IMR-90 (cell line): ENCODE data around the gene FEM1B. TPM values are rescaled to one million over a fixed set of nuclear protein-coding genes. Genes with fewer than 3 reads are reported as not detected.

Experiments
- ATAC-seq: fragments of 200-7000 bp; cut with Tn5 transposase; 2 replicates; pipeline ENCODE4 v1.9.1; 2020; ENCODE audit warnings: low read depth, mild to moderate bottlenecking, moderate library complexity
- BruUV-seq: library from RNA; stranded (reverse); fragments of 400-500 nt; replicated peaks from 2 replicates; lab custom pipeline; 2021; lab: Mats Ljungman, UMichigan
- CTCF ChIA-PET: fragments of 300-600 bp; formaldehyde crosslinking; extraction: SDS; loops from one replicate; lab custom pipeline; 2021; ENCODE audit warnings: antibody characterized with exemption; lab: Yijun Ruan, JAX
- POLR2A ChIA-PET: fragments of 300-600 bp; sonication (Branson Sonifier 250); formaldehyde crosslinking; loops from one replicate; lab custom pipeline; 2022; ENCODE audit warnings: antibody characterized with exemption; ENCODE audit not compliant: unreplicated experiment; lab: Charles Lee
- DNase-seq: peaks from one replicate; pipeline ENCODE4 v3.0.0; 2013
- H2AFZ ChIP-seq: replicated peaks from 2 replicates; pipeline ENCODE3; 2013; ENCODE audit warnings: low read length, mild to moderate bottlenecking; ENCODE audit not compliant: poor library complexity
- H2AK5ac ChIP-seq: 2 replicates; pipeline ENCODE4 v1.6.1; 2013; ENCODE audit warnings: low read depth, low read length, inconsistent platforms
- H2AK9ac ChIP-seq: replicated peaks from 2 replicates; pipeline ENCODE3; 2013; ENCODE audit warnings: mild to moderate bottlenecking, low read depth, low read length, moderate library complexity; ENCODE audit not compliant: poor library complexity
- H2BK120ac ChIP-seq: 2 replicates; pipeline ENCODE4 v1.6.1; 2013; ENCODE audit warnings: low read depth, low read length, inconsistent platforms
- H2BK15ac ChIP-seq: 3 replicates; pipeline ENCODE4 v1.6.1; 2013; ENCODE audit warnings: low read depth, low read length, inconsistent platforms
- H2BK20ac ChIP-seq: 2 replicates; pipeline ENCODE4 v1.6.1; 2013; ENCODE audit warnings: low read depth, mild to moderate bottlenecking, inconsistent platforms, low read length, moderate library complexity
- H2BK5ac ChIP-seq: 2 replicates; pipeline ENCODE4 v1.6.1; 2013; ENCODE audit warnings: mild to moderate bottlenecking, low read depth, low read length, inconsistent platforms; ENCODE audit not compliant: poor library complexity, severe bottlenecking
- H3K14ac ChIP-seq: replicated peaks from 2 replicates; pipeline ENCODE4 v1.6.1; 2013; ENCODE audit warnings: low read depth, low read length, inconsistent platforms
- H3K18ac ChIP-seq: 2 replicates; pipeline ENCODE4 v1.6.1; 2013; ENCODE audit warnings: low read depth, low read length, control low read depth
- H3K23ac ChIP-seq: 2 replicates; pipeline ENCODE4 v1.6.1; 2013; ENCODE audit warnings: low read depth, low read length, inconsistent platforms
- H3K27ac ChIP-seq: 2 replicates; pipeline ENCODE4 v1.5.1; 2013; ENCODE audit warnings: mild to moderate bottlenecking, control low read depth, low read length; ENCODE audit not compliant: insufficient read depth
- H3K27me3 ChIP-seq: 2 replicates; pipeline ENCODE4 v1.6.1; 2013; ENCODE audit warnings: low read length; ENCODE audit not compliant: control insufficient read depth, insufficient read depth
- H3K36me3 ChIP-seq: 2 replicates; pipeline ENCODE4 v1.6.1; 2013; ENCODE audit warnings: low read length, mixed read lengths; ENCODE audit not compliant: control insufficient read depth, insufficient read depth
- H3K4ac ChIP-seq: 2 replicates; pipeline ENCODE4 v1.6.1; 2013; ENCODE audit warnings: low read depth, low read length, inconsistent platforms
- H3K4me1 ChIP-seq: 2 replicates; pipeline ENCODE4 v1.6.1; 2013; ENCODE audit warnings: low read length, mixed read lengths; ENCODE audit not compliant: control insufficient read depth, insufficient read depth
- H3K4me2 ChIP-seq: 2 replicates; pipeline ENCODE4 v1.6.1; 2013; ENCODE audit warnings: low read depth, mild to moderate bottlenecking, control low read depth, low read length, moderate library complexity
- H3K4me3 ChIP-seq: 2 replicates; pipeline ENCODE4 v1.5.1; 2013; ENCODE audit warnings: low read depth, mild to moderate bottlenecking, control low read depth, low read length, moderate library complexity; ENCODE audit not compliant: insufficient read depth
- H3K56ac ChIP-seq: 2 replicates; pipeline ENCODE4 v1.6.1; 2013; ENCODE audit warnings: low read length, inconsistent platforms; ENCODE audit not compliant: insufficient read depth; ENCODE audit errors: extremely low read depth
- H3K79me1 ChIP-seq, 2 experiments: 2 replicates each; pipeline ENCODE4 v1.6.1; 2013; ENCODE audit warnings: low read length in 2 of 2, inconsistent platforms in 1 of 2, low read depth in 1 of 2
- H3K9ac ChIP-seq: 2 replicates; pipeline ENCODE4 v1.6.1; 2013; ENCODE audit warnings: low read depth, low read length, control low read depth
- H3K9me1 ChIP-seq: 2 replicates; pipeline ENCODE4 v1.6.1; 2013; ENCODE audit warnings: low read length, inconsistent platforms; ENCODE audit not compliant: insufficient read depth
- H3K9me3 ChIP-seq: 2 replicates; pipeline ENCODE4 v1.6.1; 2013; ENCODE audit warnings: low read length; ENCODE audit not compliant: control insufficient read depth, insufficient read depth
- H4K20me1 ChIP-seq: 2 replicates; pipeline ENCODE4 v1.6.1; 2013; ENCODE audit warnings: low read length, inconsistent platforms; ENCODE audit not compliant: insufficient read depth
- H4K5ac ChIP-seq: 2 replicates; pipeline ENCODE4 v1.6.1; 2013; ENCODE audit warnings: mild to moderate bottlenecking, low read depth, low read length, control low read depth
- H4K8ac ChIP-seq, 2 experiments: 2 replicates each; pipeline ENCODE4 v1.6.1; 2013; ENCODE audit warnings: low read depth in 2 of 2, low read length in 2 of 2, control low read depth in 1 of 2, inconsistent platforms in 1 of 2
- H4K91ac ChIP-seq: 2 replicates; pipeline ENCODE4 v1.6.1; 2013; ENCODE audit warnings: low read depth, low read length, inconsistent platforms; ENCODE audit not compliant: insufficient read depth
- FOS ChIP-seq: fragments of 150-350 bp; IDR thresholded peaks from 2 replicates; pipeline ENCODE4 v1.6.1; 2016; ENCODE audit warnings: low read depth, low read length
- MAFK ChIP-seq: IDR thresholded peaks from 2 replicates; pipeline ENCODE4 v1.6.1; 2012; ENCODE audit warnings: low read depth, low read length, improper control_type of control experiment
- MAZ ChIP-seq: IDR thresholded peaks from 2 replicates; pipeline ENCODE4 v1.6.1; 2012; ENCODE audit warnings: low read depth, mild to moderate bottlenecking, low read length, improper control_type of control experiment, moderate library complexity, borderline replicate concordance
- NFE2L2 ChIP-seq: fragments of 150-350 bp; IDR thresholded peaks from 2 replicates; pipeline ENCODE4 v1.6.1; 2016; ENCODE audit warnings: low read depth, mild to moderate bottlenecking, low read length
- RAD21 ChIP-seq: IDR thresholded peaks from 2 replicates; pipeline ENCODE4 v1.6.1; 2012; ENCODE audit warnings: low read length, improper control_type of control experiment
- WGBS, 2 experiments: methylation state at CpG; one replicate each; pipeline versions ENCODE4 v1.1.5 to v1.1.7; 2013; ENCODE audit warnings: missing lambda C conversion rate in 2 of 2; ENCODE audit not compliant: insufficient read length in 1 of 2; ENCODE audit errors: extremely low coverage in 2 of 2; 5-methylcytosine and 5-hydroxymethylcytosine counted together
- dilution Hi-C: fragments of 300-500 bp; cut with HindIII; formaldehyde crosslinking; loops from one replicate; pipeline ENCODE4 v1.14.3; 2018; ENCODE audit warnings: low sequenced_read_pairs; ENCODE audit not compliant: unreplicated experiment
- in situ Hi-C: fragments of 300-500 bp; cut with MboI; formaldehyde crosslinking; loops from 3 replicates; pipeline ENCODE4 v1.14.3; 2019; ENCODE audit warnings: low sequenced_read_pairs, inconsistent platforms, mixed read lengths
- intact Hi-C: fragments of 100-400 bp; cut with micrococcal nuclease; formaldehyde crosslinking; loops from 2 replicates; pipeline ENCODE4 v1.10.0; 2022
- polyA plus RNA-seq, 3 experiments: library from polyadenylated mRNA; depleted of rRNA; stranded (reverse); fragments of >200 nt; gene quantifications; 2 replicates each; pipeline ENCODE4 v1.2.3, GENCODE V29; 2012; ENCODE audit warnings: low replicate concordance in 1 of 3
- total RNA-seq: library from RNA; depleted of rRNA; stranded (reverse); fragments of >200 nt; gene quantifications from 2 replicates; pipeline ENCODE4 v1.2.3, GENCODE V29; 2012
- TF ChIP-seq, protein P1 (sequence below): conservative IDR thresholded peaks from 2 replicates; pipeline ENCODE4 v1.5.1; 2012; ENCODE audit warnings: mild to moderate bottlenecking, low read depth, low read length, improper control_type of control experiment
- TF ChIP-seq, protein P2 (sequence below): fragments of 150-350 bp; IDR thresholded peaks from 2 replicates; pipeline ENCODE4 v1.6.1; 2016; ENCODE audit warnings: low read depth, mild to moderate bottlenecking, low read length, moderate library complexity, borderline replicate concordance

Gene FEM1B
- total and polyA plus RNA-seq, 2 of the 4 experiments (the other 2 are of a cell fraction), result 16.9 to 51.4 TPM

DNA sequence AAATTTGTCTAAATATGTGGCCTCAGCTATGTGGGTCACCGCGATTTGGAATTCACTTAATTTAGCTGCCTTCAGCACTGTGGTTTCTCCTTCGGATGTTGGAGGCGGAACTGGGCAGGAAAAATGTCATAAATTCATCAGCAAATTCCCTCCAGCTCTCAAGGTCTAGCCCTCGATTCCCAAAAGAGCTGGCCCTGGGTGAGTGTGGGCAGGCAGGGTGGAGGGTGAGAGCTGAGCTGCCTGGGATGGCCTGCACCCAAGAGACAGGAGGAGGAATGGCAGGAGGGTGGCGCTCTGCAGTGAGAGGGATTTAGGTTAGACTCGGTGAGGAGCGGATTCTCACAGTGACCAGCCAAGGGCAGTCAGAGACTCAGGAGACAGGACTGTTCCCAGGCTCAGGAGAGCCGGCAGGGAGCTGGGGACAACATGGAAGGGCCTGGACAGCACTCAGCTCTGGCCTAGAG, 57.1 kb downstream of the FEM1B start:
- no peaks in the 10 kb centered on the region for H3K9me3 ChIP-seq
- CTCF ChIA-PET, result no interaction called here
- no peaks in the 10 kb centered on the region for H3K27me3 ChIP-seq
- peak overlapping the region in 1 of 2 experiments; percentile 9; a peak in 2 of 4 replicates for H4K8ac ChIP-seq
- H4K20me1 ChIP-seq, result no peaks in the 10 kb centered on the region
- peak overlapping the region; percentile 25; the same call in 1 of the 2 replicates for H3K14ac ChIP-seq
- H3K4me3 ChIP-seq, result no peak overlapping the region
- no peaks in the 10 kb centered on the region for H3K79me1 ChIP-seq
- POLR2A ChIA-PET, result no interaction called here
- peak overlapping the region; percentile 64 for H3K4ac ChIP-seq
- no peak overlapping the region for H3K9ac ChIP-seq
- dilution Hi-C loops, result no loop called here
- peak overlapping the region; percentile 3; the same call in 1 of the 3 replicates for H2BK15ac ChIP-seq
- intact Hi-C loops, result no loop called here
- peak overlapping the region; percentile 1; the same call in 1 of the 2 replicates for H2BK20ac ChIP-seq
- H4K5ac ChIP-seq, result 0 out of 2 replicates have a peak overlapping the region, but pooled peaks have one; percentile 1
- H3K27ac ChIP-seq, result no peak overlapping the region
- TF ChIP-seq FOS (no peak), MAZ (no peak), NFE2L2 (no peak), RAD21 (no peak), MAFK (no peak)
- TF ChIP-seq, protein P1, sequence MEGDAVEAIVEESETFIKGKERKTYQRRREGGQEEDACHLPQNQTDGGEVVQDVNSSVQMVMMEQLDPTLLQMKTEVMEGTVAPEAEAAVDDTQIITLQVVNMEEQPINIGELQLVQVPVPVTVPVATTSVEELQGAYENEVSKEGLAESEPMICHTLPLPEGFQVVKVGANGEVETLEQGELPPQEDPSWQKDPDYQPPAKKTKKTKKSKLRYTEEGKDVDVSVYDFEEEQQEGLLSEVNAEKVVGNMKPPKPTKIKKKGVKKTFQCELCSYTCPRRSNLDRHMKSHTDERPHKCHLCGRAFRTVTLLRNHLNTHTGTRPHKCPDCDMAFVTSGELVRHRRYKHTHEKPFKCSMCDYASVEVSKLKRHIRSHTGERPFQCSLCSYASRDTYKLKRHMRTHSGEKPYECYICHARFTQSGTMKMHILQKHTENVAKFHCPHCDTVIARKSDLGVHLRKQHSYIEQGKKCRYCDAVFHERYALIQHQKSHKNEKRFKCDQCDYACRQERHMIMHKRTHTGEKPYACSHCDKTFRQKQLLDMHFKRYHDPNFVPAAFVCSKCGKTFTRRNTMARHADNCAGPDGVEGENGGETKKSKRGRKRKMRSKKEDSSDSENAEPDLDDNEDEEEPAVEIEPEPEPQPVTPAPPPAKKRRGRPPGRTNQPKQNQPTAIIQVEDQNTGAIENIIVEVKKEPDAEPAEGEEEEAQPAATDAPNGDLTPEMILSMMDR, result no peak
- TF ChIP-seq, protein P2, sequence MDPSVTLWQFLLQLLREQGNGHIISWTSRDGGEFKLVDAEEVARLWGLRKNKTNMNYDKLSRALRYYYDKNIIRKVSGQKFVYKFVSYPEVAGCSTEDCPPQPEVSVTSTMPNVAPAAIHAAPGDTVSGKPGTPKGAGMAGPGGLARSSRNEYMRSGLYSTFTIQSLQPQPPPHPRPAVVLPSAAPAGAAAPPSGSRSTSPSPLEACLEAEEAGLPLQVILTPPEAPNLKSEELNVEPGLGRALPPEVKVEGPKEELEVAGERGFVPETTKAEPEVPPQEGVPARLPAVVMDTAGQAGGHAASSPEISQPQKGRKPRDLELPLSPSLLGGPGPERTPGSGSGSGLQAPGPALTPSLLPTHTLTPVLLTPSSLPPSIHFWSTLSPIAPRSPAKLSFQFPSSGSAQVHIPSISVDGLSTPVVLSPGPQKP, result no peak
- H2BK5ac ChIP-seq, result no peak overlapping the region
- H2AK5ac ChIP-seq, result peak overlapping the region; percentile 76; the same call in 1 of the 2 replicates
- no TSS peak for BruUV-seq
- H3K9me1 ChIP-seq, result peaks cover 18% of the 10 kb centered on the region
- H3K36me3 ChIP-seq, result peaks cover 3% of the 10 kb centered on the region; the same call in 1 of the 2 replicates
- ATAC-seq, result peak; percentile 44
- peak overlapping the region; percentile 42; the same call in 1 of the 2 replicates for H4K91ac ChIP-seq
- H3K23ac ChIP-seq, result no peak overlapping the region
- peaks cover 18% of the 10 kb centered on the region for H3K4me1 ChIP-seq
- peak overlapping the region; percentile 67 for H2BK120ac ChIP-seq
- 97% methylated on average over 4 of the region's 9 CpGs; no CpG with 5 or more reads in 1 of the 2 experiments for WGBS, 2 experiments
- no peak overlapping the region for H3K4me2 ChIP-seq
- no peak overlapping the region for H2AK9ac ChIP-seq
- in situ Hi-C loops, result no loop called here
- no peak overlapping the region; the same call in 1 of the 2 replicates for H3K18ac ChIP-seq
- peak overlapping the region; percentile 35 for H2AFZ ChIP-seq
- DNase-seq, result peak; percentile 45
- H3K56ac ChIP-seq, result no peak overlapping the region
